GM20431 (cell line): Measurements from ENCODE around the gene TMTC3.
"Not testable (repeated sequence)": the region's sequence is repeated elsewhere in the genome, so short reads cannot be mapped to it uniquely, and the experiment has no call there.

Source experiments
- in situ Hi-C: fragments of 300-500 bp; cut with MseI, MboI; formaldehyde crosslinking; loops from one replicate; pipeline ENCODE4 v1.15.0; 2020; ENCODE audit warnings: low sequenced_read_pairs; ENCODE audit not compliant: unreplicated experiment

The TMTC3 gene

GRCh38 chr12:88141774-88142609 is at the start of gene TMTC3, which contains the start of gene CEP290:
TSS of gene TMTC3 (plus strand) at chr12:88142307. CDS start at chr12:88148316, 6,009 bp downstream.
TSS of gene CEP290 (minus strand) at chr12:88142088. CDS start at chr12:88141307, 781 bp downstream.
- in situ Hi-C loops, result no loop called here

DNA sequence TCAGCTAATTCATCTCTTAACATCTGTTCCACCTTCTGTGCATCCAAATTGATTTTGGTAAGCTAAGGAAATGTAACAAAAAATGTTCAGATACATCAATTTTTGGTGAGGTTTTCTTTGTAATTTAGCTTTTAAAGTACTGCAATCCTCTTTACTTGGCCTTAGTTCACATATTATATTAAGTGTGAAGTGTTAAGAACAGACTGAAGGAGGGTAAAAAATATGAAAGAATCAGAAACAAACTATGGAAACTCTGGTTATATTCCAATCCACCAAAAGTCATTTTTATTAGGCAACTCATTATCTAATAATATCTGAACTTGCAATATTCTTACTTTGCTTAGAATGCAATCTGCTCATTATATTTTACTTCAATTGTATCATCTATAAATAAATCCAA is 49.3 kb upstream of the TMTC3 start:
- in situ Hi-C loops, result no loop called here

DNA sequence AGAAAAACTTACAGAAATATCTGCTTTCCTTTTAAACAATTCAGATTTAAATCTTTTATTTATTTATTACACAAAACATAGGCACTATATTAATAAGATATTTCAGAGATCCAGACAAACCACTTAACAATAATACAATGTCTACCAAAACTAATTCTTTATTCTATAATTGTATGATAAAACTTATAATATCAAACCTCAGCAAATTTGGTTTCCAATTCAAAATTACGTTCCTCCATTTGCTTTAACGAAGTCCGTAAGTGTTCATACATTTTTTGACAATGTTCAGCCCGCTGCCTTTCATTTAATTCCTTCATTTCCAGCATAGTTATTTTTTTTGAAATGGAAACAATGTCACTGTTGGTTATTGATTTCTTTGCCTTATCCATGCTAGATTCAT is 48.5 kb upstream of the TMTC3 start:
- in situ Hi-C loops, result no loop called here

DNA sequence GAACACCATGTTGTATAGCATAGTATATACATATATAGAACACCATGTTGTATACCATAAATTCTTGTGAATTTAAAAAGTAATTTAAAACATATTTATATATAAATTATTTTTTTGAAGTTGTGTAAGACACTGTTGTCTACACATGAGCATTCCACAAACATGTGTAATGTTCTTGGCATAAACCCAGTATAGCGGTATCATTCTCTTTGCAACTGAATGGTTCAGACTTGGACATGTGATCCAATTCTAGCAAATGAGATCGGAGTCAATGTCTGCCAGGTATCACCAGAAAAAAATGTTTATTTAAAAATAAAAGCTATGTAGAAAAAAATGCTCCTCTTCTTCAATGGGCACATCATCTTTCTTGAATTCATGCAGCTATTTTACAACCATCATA is 34.1 kb upstream of the TMTC3 start:
- in situ Hi-C loops, result no loop called here

DNA sequence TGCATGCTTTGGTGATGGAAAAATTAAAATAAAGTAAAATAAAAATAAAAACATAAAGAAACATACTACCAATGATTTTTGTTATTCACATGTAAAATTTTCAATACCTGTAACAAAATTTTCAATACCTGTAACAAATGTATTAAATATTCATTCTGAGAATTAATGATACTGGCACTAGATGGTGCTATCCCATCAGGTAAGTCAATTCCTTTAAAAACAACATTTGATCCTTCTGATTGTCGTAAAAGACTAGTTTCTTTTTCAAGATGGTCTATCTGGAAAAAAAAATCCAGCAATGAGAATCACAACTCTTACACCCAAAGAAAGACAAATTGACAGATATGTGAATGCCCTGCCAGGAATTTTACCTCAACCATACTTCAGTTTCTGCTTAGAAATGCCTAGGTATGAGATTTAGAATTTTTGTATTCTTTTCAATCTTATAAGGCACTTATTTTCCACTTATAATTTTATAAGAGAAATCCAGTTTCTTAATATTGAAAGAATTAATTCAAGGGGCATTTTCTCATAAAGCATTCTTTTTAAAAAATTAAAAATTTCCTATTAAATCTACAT is 30.9 kb upstream of the TMTC3 start:
- in situ Hi-C loops, result no loop called here

- in situ Hi-C loops, result no loop called here
These were observed 28.2 kb upstream of the TMTC3 start for GRCh38 chr12:88113871-88114270.

DNA sequence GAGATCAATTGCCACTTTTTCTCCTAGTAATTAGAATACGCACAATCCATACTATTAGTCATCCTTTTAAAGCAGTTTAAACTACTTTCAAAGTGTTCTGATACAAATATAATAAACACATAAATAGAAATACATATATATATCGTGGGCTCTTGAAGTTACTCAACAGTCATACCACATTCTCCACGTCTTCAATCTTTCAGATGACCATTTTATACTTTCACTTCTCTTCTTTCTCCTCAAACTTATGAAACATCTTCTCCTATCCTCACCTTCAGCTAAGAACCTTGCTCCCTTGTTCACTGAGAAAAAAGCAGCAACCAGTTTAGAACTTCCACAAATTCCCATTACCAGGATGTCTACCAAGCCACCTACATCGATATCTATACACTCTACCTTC is 19.4 kb upstream of the TMTC3 start:
- in situ Hi-C loops, result no loop called here

DNA sequence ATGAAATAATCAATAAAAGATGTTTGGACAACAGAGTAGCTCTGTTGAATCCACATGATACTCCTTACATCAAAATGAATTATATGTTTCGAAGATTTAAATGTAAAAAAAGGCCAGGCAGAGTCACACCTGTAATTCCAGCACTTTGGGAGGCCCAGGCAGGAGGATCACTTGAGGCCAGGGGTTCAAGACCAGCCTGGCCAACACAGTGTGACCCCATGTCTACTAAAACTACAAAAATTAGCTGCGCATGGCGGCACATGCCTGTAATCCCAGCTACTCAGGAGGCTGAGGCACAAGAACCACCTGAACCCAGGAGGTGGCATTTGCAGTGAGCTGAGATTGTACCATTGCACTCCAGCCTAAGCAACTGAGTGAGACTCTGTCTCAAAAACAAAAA is 15.0 kb upstream of the TMTC3 start:
- in situ Hi-C loops, result no loop called here

GRCh38 chr12:88127855-88128254 is 14.3 kb upstream of the TMTC3 start:
- in situ Hi-C loops, result no loop called here

- in situ Hi-C loops, result no loop called here
These were observed 9.7 kb upstream of the TMTC3 start for GRCh38 chr12:88132392-88132791.

DNA sequence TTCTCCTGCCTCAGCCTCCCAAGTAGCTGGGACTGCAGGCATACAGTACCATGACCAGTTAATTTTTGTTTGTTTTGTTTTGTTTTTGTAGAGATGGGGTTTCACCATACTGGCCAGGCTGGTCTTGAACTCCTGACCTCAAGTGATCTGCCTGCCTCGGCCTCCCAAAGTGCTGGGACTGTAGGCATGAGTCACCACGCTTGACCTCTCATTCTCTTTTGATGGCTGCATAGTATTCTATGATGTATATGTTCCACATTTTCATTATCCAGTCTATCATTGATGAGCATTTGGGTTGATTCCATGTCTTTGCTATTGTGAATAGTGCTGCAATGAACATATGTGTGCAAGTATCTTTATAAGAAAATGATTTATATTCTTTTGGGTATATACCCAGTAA is 8.9 kb upstream of the TMTC3 start:
- in situ Hi-C loops, result not testable (repeated sequence)

GRCh38 chr12:88139711-88140110 is 2.4 kb upstream of the TMTC3 start:
- in situ Hi-C loops, result not testable (repeated sequence)

GRCh38 chr12:88141425-88141773 is 708 bp upstream of the TMTC3 start:
- in situ Hi-C loops, result no loop called here

DNA sequence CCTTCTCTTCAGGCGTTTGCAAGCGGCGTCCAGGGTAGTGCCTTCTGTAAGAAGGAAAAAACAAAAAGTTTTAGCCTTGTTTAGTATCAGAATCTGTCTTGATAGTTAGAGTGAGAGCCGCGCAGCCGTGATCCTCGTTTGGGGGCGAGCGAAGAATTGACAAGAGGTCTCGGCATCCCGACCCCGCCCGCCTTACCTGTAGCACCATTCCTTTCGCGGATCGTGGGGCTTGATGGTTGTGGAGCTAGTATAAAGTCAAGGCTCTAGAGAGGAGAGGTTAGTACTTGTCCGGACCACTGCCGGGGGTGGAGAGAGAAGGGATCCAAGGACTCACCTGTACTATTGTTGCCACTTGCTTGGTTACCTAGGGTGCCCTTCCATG is 494 bp downstream of the TMTC3 start:
- in situ Hi-C loops, result no loop called here

DNA sequence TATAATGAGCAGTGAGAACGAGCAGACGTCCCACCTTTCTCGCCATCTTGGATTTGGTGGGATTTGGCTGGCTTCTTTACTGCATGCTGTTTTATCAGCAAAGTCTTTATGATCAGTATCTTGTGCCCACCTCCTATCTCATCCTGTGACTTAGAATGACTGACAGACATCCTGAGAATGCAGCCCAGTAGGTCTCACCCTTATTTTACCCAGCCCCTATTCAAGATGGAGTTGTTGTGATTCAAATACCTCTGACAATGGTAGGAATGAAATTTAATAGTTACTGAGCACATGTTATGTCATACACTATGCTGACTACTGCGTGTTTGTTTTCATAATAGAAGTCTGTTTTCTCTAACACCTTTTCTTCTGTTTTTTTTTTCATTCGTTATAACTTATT is 1.9 kb downstream of the TMTC3 start:
- in situ Hi-C loops, result no loop called here

- in situ Hi-C loops, result no loop called here
These were observed 2.7 kb downstream of the TMTC3 start for GRCh38 chr12:88144546-88145468.

DNA sequence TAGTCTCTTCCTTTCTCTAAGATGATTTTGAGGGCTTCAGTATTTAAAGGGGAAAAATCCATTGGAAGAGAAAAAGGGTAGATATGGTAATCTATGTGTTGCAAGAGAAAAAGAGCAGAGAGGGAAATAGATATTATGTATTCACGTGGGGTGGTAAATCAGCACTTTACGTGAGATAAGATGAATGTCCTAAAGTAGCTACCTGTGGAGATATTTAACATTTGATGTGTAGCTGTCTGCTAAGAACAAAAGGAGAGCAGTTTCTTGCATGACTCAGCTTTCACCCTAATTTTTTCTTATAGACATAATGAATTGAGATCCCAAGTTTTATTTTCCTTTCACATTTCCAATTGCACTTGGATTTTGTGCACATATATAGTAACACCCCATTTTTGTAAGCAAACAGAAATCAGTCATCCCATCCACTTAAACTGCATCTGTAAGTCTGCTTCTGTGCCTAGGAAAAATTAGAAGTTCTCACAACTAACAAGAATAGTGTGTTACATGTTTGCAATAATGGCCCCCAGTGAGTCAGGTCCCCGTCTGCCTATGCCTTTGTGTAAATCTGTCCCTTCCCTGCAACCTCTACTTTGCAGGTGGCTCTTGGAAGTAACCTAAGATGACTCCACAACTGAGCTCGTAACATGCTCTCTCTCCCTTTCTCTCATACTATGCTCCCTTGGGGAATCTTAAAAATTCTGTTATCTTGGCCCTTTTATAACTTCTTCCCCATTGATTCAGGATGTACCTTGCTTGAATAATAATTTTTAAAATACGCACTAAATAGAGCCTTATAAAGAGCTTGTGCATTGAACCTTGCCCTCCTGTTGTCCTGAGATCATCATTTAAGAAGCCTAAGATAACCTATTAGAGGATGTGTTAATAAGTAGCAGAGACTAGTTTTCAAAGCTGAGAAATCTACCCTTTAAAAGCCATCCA is 3.7 kb downstream of the TMTC3 start:
- in situ Hi-C loops, result no loop called here

DNA sequence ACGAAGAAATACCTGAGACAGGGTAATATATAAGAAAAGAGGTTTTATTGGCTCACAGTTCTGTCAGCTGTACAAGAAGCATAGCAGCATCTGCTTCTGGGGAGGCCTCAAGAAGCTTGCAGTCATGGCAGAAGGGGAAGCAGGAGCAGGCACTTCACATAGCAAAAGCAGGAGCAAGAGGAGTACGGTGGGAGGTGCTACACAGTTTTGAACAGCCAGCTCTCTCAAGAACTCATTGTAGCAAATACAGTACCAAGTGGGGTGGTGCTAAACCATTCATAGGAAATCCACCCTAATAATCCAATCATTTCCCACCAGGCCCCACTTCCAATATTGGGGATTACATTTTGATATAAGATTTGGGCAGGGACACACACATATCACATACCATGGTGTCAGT is 8.0 kb downstream of the TMTC3 start:
- in situ Hi-C loops, result no loop called here

- in situ Hi-C loops, result no loop called here
These were observed 11.9 kb downstream of the TMTC3 start for GRCh38 chr12:88153959-88154358.
